GM23338 (cell line): ENCODE measurements around the gene SLBP.

Source experiments
- CREB1 ChIP-seq: fragments of 250-450 bp; sonication (Bioruptor Pico); IDR thresholded peaks from 2 replicates; pipeline ENCODE4 v1.5.0; 2020; ENCODE audit warnings: low read depth, mild to moderate bottlenecking, moderate library complexity
- EZH2 ChIP-seq: fragments of 200-600 bp; sonication (generic); IDR thresholded peaks from one replicate; pipeline ENCODE4 v1.8.0; 2017; ENCODE audit warnings: antibody characterized with exemption, mild to moderate bottlenecking, low read depth; ENCODE audit not compliant: unreplicated experiment
- EZH2phosphoT487 ChIP-seq: fragments of 200-600 bp; sonication (generic); IDR thresholded peaks from one replicate; pipeline ENCODE4 v1.8.1; 2018; ENCODE audit warnings: antibody characterized with exemption; ENCODE audit not compliant: unreplicated experiment
- JUNB ChIP-seq: IDR thresholded peaks from one replicate; pipeline ENCODE4 v1.6.1; 2016; ENCODE audit warnings: antibody characterized with exemption; ENCODE audit not compliant: unreplicated experiment
- POLR2AphosphoS5 ChIP-seq: IDR thresholded peaks from 2 replicates; pipeline ENCODE4 v1.6.1; 2016; ENCODE audit warnings: antibody characterized with exemption, low read depth
- ZNF114 ChIP-seq: fragments of 250-450 bp; sonication (Bioruptor Pico); IDR thresholded peaks from 2 replicates; pipeline ENCODE4 v1.5.0; 2020; ENCODE audit warnings: mild to moderate bottlenecking, moderate library complexity
- TF ChIP-seq, protein P1 (sequence below), 2 experiments: fragments of 200-600 bp in 1 of 2; sonication (generic) in 1 of 2; conservative IDR thresholded peaks; 2 replicates each; pipeline versions ENCODE4 v1.5.1 to v1.6.1; 2016 to 2017; ENCODE audit warnings: antibody characterized with exemption in 2 of 2, low read depth in 2 of 2, mild to moderate bottlenecking in 2 of 2, moderate library complexity in 1 of 2
- TF ChIP-seq, protein P2 (sequence below): IDR thresholded peaks from one replicate; pipeline ENCODE4 v1.6.1; 2018; ENCODE audit warnings: antibody characterized with exemption; ENCODE audit not compliant: unreplicated experiment

DNA sequence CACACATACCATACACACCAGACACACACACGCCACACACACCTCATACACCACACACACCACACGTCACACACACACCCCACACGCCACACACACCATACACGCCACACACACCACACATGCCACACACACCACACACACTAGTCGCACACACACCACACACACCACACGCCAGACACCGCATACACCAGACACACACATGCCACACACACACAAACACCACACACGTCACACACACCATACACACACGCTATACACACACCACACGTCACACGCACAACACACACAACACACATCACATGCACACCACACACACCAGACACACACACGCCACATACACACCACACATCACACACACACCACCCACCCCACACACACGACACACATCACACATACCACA, 60.0 kb downstream of the SLBP start:
- TF ChIP-seq, protein P1, sequence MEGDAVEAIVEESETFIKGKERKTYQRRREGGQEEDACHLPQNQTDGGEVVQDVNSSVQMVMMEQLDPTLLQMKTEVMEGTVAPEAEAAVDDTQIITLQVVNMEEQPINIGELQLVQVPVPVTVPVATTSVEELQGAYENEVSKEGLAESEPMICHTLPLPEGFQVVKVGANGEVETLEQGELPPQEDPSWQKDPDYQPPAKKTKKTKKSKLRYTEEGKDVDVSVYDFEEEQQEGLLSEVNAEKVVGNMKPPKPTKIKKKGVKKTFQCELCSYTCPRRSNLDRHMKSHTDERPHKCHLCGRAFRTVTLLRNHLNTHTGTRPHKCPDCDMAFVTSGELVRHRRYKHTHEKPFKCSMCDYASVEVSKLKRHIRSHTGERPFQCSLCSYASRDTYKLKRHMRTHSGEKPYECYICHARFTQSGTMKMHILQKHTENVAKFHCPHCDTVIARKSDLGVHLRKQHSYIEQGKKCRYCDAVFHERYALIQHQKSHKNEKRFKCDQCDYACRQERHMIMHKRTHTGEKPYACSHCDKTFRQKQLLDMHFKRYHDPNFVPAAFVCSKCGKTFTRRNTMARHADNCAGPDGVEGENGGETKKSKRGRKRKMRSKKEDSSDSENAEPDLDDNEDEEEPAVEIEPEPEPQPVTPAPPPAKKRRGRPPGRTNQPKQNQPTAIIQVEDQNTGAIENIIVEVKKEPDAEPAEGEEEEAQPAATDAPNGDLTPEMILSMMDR (conservative IDR thresholded peaks at IDR 0.05; ENCODE audit: low read depth in 2 of 2) = no peak
- TF ChIP-seq CREB1 (CRISPR knock-in tag) = no peak
- no peak for TF ChIP-seq POLR2AphosphoS5
- TF ChIP-seq, protein P2, sequence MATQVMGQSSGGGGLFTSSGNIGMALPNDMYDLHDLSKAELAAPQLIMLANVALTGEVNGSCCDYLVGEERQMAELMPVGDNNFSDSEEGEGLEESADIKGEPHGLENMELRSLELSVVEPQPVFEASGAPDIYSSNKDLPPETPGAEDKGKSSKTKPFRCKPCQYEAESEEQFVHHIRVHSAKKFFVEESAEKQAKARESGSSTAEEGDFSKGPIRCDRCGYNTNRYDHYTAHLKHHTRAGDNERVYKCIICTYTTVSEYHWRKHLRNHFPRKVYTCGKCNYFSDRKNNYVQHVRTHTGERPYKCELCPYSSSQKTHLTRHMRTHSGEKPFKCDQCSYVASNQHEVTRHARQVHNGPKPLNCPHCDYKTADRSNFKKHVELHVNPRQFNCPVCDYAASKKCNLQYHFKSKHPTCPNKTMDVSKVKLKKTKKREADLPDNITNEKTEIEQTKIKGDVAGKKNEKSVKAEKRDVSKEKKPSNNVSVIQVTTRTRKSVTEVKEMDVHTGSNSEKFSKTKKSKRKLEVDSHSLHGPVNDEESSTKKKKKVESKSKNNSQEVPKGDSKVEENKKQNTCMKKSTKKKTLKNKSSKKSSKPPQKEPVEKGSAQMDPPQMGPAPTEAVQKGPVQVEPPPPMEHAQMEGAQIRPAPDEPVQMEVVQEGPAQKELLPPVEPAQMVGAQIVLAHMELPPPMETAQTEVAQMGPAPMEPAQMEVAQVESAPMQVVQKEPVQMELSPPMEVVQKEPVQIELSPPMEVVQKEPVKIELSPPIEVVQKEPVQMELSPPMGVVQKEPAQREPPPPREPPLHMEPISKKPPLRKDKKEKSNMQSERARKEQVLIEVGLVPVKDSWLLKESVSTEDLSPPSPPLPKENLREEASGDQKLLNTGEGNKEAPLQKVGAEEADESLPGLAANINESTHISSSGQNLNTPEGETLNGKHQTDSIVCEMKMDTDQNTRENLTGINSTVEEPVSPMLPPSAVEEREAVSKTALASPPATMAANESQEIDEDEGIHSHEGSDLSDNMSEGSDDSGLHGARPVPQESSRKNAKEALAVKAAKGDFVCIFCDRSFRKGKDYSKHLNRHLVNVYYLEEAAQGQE = no peak
- TF ChIP-seq JUNB = no peak
- TF ChIP-seq EZH2phosphoT487 = no peak
- TF ChIP-seq EZH2 = no peak
- no peak for TF ChIP-seq ZNF114 (CRISPR knock-in tag)
